HepG2 (cell line): ENCODE results near the gene UCP1. TPM values are rescaled to one million over a fixed set of nuclear protein-coding genes. Genes with fewer than 3 reads are reported as not detected.

Experiments used
- AGO2 ChIP-seq: fragments of 200-400 bp; formaldehyde crosslinking; optimal IDR thresholded peaks from 2 replicates; pipeline ENCODE3; 2017; ENCODE audit warnings: mild to moderate bottlenecking, low read depth, low read length, moderate library complexity
- MAFF ChIP-seq: IDR thresholded peaks from 2 replicates; pipeline ENCODE4 v1.6.1; 2011; ENCODE audit warnings: low read depth, low read length, improper control_type of control experiment
- MAFK ChIP-seq, 2 experiments: IDR thresholded peaks in 1 of 2; conservative IDR thresholded peaks in 1 of 2; 2 replicates each; pipeline ENCODE4 v1.6.1; 2011; ENCODE audit warnings: improper control_type of control experiment in 2 of 2, low read length in 2 of 2
- SETDB1 ChIP-seq: sonication (generic); formaldehyde crosslinking; IDR thresholded peaks from 2 replicates; pipeline ENCODE4 v1.5.1; 2020; ENCODE audit warnings: missing genetic modification reagents, mild to moderate bottlenecking, borderline replicate concordance
- SUZ12 ChIP-seq: fragments of 150-350 bp; IDR thresholded peaks from 2 replicates; pipeline ENCODE4 v1.6.1; 2014; ENCODE audit warnings: low read depth, low read length
- ZNF34 ChIP-seq: sonication (generic); formaldehyde crosslinking; IDR thresholded peaks from 2 replicates; pipeline ENCODE4 v1.4.0; 2020; ENCODE audit warnings: mild to moderate bottlenecking, missing genetic modification reagents, borderline replicate concordance
- ZNF543 ChIP-seq: sonication (generic); formaldehyde crosslinking; IDR thresholded peaks from 2 replicates; pipeline ENCODE4 v1.4.0; 2020; ENCODE audit warnings: mild to moderate bottlenecking, missing genetic modification reagents
- ZNF615 ChIP-seq: sonication (generic); formaldehyde crosslinking; IDR thresholded peaks from 2 replicates; pipeline ENCODE4 v1.5.0; 2020; ENCODE audit warnings: mild to moderate bottlenecking, missing genetic modification reagents, borderline replicate concordance
- ZNF883 ChIP-seq: sonication (generic); formaldehyde crosslinking; IDR thresholded peaks from 2 replicates; pipeline ENCODE4 v1.5.1; 2020; ENCODE audit warnings: mild to moderate bottlenecking, missing genetic modification reagents; ENCODE audit errors: not compliant biosample characterization
- polyA plus RNA-seq, 8 experiments: library from polyadenylated mRNA; depleted of rRNA in 3 of 8; stranded (reverse) in 7 of 8; unstranded in 1 of 8; fragments of >200 nt; fragmentation: Illumina TruSeq in 4 of 8; extraction: Trizol in 4 of 8; gene quantifications; 2 replicates each; pipeline versions ENCODE4 v1.2.1 to v1.2.3, GENCODE V29; 2011 to 2016; ENCODE audit warnings: low read depth in 4 of 8, missing spikeins in 1 of 8, mixed read lengths in 1 of 8; ENCODE audit not compliant: insufficient read depth in 1 of 8
- total RNA-seq, 5 experiments: library from RNA; depleted of rRNA; stranded (reverse); fragments of >200 nt; fragmentation: Illumina TruSeq; extraction: Trizol; gene quantifications; 2 replicates each; pipeline ENCODE4 v1.2.3, GENCODE V29; 2016; ENCODE audit warnings: low read depth in 1 of 5
- TF ChIP-seq, protein P1 (sequence below): fragments of 450-650 bp; IDR thresholded peaks from 2 replicates; pipeline ENCODE4 v1.6.1; 2017; ENCODE audit warnings: mild to moderate bottlenecking
- TF ChIP-seq, protein P2 (sequence below): IDR thresholded peaks from 2 replicates; pipeline ENCODE4 v1.6.1; 2016
- TF ChIP-seq, protein P3 (sequence below): sonication (generic); formaldehyde crosslinking; IDR thresholded peaks from 2 replicates; pipeline ENCODE4 v1.8.0; 2022; ENCODE audit warnings: mild to moderate bottlenecking, missing genetic modification reagents, moderate library complexity
- TF ChIP-seq, protein P4 (sequence below): IDR thresholded peaks from 2 replicates; pipeline ENCODE4 v1.6.1; 2016; ENCODE audit warnings: low read depth
- TF ChIP-seq, protein P5 (sequence below): IDR thresholded peaks from 2 replicates; pipeline ENCODE4 v1.6.1; 2012; ENCODE audit warnings: low read depth, low read length, improper control_type of control experiment
- TF ChIP-seq, protein P6 (sequence below): sonication (generic); formaldehyde crosslinking; IDR thresholded peaks from 2 replicates; pipeline ENCODE4 v1.4.0; 2020; ENCODE audit warnings: missing genetic modification reagents
- TF ChIP-seq, protein P7 (sequence below): sonication (generic); formaldehyde crosslinking; IDR thresholded peaks from 2 replicates; pipeline ENCODE4 v1.4.0; 2020; ENCODE audit warnings: low read depth, missing genetic modification reagents

Gene UCP1
- total and polyA plus RNA-seq, 2 of the 13 experiments (the other 11 are each of a cell fraction or from before 2014, with no cell fraction given), result 0.11 TPM

DNA sequence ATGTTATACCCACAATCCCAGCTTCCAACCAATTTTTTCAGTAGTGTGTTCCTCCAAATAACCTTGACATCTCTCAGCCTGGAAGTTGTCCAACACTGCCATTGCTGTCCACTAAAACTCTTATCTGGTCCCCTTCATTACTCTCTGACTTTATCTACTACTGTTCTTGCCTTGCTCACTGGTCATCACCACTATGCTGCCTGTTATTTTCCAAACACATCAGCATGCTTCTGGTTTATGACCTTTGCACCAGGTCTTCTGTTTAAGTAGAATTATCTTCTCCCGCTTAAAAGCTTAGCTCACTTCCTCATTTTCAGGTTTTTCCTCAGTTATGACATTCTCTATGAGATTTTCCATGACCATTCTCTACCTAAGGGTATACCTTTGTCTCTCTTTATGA is 39.3 kb downstream of the UCP1 start (continued):
- TF ChIP-seq ZNF543 (CRISPR knock-in tag) (no peak), ZNF615 (CRISPR knock-in tag) (no peak), ZNF34 (CRISPR knock-in tag) (no peak), SUZ12 (no peak), MAFF (no peak), AGO2 (no peak), ZNF883 (CRISPR knock-in tag) (no peak), SETDB1 (CRISPR knock-in tag) (no peak), MAFK (conservative IDR thresholded peaks at IDR 0.05 in 1 of 2, IDR thresholded peaks at IDR 0.05 in 1 of 2; ENCODE audit: low read length in 2 of 2) (no peak)
- TF ChIP-seq, protein P1, sequence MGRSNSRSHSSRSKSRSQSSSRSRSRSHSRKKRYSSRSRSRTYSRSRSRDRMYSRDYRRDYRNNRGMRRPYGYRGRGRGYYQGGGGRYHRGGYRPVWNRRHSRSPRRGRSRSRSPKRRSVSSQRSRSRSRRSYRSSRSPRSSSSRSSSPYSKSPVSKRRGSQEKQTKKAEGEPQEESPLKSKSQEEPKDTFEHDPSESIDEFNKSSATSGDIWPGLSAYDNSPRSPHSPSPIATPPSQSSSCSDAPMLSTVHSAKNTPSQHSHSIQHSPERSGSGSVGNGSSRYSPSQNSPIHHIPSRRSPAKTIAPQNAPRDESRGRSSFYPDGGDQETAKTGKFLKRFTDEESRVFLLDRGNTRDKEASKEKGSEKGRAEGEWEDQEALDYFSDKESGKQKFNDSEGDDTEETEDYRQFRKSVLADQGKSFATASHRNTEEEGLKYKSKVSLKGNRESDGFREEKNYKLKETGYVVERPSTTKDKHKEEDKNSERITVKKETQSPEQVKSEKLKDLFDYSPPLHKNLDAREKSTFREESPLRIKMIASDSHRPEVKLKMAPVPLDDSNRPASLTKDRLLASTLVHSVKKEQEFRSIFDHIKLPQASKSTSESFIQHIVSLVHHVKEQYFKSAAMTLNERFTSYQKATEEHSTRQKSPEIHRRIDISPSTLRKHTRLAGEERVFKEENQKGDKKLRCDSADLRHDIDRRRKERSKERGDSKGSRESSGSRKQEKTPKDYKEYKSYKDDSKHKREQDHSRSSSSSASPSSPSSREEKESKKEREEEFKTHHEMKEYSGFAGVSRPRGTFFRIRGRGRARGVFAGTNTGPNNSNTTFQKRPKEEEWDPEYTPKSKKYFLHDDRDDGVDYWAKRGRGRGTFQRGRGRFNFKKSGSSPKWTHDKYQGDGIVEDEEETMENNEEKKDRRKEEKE, result no peak
- TF ChIP-seq, protein P2, sequence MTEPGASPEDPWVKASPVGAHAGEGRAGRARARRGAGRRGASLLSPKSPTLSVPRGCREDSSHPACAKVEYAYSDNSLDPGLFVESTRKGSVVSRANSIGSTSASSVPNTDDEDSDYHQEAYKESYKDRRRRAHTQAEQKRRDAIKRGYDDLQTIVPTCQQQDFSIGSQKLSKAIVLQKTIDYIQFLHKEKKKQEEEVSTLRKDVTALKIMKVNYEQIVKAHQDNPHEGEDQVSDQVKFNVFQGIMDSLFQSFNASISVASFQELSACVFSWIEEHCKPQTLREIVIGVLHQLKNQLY (CRISPR knock-in tag), result peak; percentile 19; the same call in 1 of the 2 replicates
- TF ChIP-seq, protein P3, sequence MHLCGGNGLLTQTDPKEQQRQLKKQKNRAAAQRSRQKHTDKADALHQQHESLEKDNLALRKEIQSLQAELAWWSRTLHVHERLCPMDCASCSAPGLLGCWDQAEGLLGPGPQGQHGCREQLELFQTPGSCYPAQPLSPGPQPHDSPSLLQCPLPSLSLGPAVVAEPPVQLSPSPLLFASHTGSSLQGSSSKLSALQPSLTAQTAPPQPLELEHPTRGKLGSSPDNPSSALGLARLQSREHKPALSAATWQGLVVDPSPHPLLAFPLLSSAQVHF (CRISPR knock-in tag), result no peak
- TF ChIP-seq, protein P4, sequence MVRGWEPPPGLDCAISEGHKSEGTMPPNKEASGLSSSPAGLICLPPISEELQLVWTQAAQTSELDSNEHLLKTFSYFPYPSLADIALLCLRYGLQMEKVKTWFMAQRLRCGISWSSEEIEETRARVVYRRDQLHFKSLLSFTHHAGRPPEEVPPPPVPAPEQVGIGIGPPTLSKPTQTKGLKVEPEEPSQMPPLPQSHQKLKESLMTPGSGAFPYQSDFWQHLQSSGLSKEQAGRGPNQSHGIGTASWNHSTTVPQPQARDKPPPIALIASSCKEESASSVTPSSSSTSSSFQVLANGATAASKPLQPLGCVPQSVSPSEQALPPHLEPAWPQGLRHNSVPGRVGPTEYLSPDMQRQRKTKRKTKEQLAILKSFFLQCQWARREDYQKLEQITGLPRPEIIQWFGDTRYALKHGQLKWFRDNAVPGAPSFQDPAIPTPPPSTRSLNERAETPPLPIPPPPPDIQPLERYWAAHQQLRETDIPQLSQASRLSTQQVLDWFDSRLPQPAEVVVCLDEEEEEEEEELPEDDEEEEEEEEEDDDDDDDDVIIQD (CRISPR knock-in tag), result peak; percentile 92
- TF ChIP-seq, protein P5, sequence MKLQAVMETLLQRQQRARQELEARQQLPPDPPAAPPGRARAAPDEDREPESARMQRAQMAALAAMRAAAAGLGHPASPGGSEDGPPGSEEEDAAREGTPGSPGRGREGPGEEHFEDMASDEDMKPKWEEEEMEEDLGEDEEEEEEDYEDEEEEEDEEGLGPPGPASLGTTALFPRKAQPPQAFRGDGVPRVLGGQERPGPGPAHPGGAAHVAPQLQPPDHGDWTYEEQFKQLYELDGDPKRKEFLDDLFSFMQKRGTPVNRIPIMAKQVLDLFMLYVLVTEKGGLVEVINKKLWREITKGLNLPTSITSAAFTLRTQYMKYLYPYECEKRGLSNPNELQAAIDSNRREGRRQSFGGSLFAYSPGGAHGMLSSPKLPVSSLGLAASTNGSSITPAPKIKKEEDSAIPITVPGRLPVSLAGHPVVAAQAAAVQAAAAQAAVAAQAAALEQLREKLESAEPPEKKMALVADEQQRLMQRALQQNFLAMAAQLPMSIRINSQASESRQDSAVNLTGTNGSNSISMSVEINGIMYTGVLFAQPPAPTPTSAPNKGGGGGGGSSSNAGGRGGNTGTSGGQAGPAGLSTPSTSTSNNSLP, result no peak
- TF ChIP-seq, protein P6, sequence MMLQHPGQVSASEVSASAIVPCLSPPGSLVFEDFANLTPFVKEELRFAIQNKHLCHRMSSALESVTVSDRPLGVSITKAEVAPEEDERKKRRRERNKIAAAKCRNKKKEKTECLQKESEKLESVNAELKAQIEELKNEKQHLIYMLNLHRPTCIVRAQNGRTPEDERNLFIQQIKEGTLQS, result no peak
- TF ChIP-seq, protein P7, sequence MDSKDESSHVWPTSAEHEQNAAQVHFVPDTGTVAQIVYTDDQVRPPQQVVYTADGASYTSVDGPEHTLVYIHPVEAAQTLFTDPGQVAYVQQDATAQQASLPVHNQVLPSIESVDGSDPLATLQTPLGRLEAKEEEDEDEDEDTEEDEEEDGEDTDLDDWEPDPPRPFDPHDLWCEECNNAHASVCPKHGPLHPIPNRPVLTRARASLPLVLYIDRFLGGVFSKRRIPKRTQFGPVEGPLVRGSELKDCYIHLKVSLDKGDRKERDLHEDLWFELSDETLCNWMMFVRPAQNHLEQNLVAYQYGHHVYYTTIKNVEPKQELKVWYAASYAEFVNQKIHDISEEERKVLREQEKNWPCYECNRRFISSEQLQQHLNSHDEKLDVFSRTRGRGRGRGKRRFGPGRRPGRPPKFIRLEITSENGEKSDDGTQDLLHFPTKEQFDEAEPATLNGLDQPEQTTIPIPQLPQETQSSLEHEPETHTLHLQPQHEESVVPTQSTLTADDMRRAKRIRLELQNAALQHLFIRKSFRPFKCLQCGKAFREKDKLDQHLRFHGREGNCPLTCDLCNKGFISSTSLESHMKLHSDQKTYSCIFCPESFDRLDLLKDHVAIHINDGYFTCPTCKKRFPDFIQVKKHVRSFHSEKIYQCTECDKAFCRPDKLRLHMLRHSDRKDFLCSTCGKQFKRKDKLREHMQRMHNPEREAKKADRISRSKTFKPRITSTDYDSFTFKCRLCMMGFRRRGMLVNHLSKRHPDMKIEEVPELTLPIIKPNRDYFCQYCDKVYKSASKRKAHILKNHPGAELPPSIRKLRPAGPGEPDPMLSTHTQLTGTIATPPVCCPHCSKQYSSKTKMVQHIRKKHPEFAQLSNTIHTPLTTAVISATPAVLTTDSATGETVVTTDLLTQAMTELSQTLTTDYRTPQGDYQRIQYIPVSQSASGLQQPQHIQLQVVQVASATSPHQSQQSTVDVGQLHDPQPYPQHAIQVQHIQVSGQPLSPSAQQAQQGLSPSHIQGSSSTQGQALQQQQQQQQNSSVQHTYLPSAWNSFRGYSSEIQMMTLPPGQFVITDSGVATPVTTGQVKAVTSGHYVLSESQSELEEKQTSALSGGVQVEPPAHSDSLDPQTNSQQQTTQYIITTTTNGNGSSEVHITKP, result no peak
